HG03103 (cell line): ENCODE results near the gene CST7.
"Not testable (repeated sequence)": the region's sequence is repeated elsewhere in the genome, so short reads cannot be mapped to it uniquely, and the experiment has no call there.

ENCODE experiments used
- ATAC-seq: cut with Tn5 transposase; IDR thresholded peaks from one replicate; pipeline ENCODE4 v1.9.1; 2021; ENCODE audit warnings: low read depth; ENCODE audit not compliant: unreplicated experiment

The CST7 gene

DNA sequence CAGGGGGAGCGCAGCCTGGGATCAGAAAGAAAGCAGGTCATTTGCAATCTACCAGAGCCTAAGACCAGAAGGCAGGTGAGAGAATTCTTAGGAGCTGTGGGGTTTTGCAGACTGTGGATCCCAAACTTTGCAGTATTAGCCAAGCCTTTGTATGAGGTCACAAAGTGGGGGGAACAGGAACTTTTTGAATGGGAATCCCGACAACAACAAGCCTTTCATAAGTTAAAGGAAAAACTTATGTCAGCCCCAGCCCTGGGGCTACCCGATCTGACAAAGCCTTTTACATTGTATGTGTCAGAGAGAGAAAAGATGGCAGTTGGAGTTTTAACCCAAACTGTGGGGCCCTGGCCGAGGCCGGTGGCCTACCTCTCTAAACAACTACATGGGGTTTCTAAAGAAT is 19.8 kb upstream of the CST7 start:
- not testable (repeated sequence) for ATAC-seq

GRCh38 chr20:24929867-24930723 is 19.0 kb upstream of the CST7 start:
- not testable (repeated sequence) for ATAC-seq

DNA sequence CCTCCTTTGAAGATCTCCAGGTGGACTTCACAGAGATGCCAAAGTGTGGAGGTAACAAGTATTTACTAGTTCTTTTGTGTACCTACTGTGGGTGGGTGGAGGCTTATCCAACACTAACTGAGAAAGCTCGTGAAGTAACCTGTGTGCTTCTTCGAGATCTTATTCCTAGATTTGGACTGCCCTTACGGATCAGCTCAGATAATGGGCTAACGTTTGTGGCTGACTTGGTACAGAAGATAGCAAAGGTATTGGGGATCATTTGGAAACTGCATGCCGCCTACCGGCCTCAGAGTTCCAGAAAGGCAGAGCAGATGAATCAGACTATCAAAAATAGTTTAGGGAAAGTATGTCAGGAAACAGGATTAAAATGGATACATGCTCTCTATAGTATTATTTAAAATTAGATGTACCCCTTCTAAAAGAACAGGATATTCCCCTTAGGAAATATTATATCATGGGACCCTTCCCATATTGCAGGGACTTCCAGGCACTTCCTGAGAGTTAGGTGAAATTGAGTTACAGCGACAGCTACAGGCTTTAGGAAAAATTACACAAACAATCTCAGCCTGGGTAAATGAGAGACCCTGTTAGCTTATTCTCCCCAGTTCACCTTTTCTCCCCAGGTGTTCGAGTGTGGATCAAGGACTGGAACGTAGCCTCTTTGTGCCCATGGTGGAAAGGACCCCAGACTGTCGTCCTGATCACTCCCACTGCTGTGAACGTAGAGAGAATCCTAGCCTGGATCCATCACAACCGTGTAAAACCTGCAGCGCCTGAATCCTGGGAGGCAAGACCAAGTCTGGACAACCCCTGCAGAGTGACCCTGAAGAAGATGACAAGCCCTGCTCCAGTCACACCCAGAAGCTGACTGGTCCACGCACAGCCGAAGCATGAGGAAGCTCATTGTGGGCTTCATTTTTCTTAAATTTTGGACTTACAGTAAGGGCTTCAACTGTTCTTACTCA is 18.1 kb upstream of the CST7 start:
- ATAC-seq: not testable (repeated sequence)

DNA sequence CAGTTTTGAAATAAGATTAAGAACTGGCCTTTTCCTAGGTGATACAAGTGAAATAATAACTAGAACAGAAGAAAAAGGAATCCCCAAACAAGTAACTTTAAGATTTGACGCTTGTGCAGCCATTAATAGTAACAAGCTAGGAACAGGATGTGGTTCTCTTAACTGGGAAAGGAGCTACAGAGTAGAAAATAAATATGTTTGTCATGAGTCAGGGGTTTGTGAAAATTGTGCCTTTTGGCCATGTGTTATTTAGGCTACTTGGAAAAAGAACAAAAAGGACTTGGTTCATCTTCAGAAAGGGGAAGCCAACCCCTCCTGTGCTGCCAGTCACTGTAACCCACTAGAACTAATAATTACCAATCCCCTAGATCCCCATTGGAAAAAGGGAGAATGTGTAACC is 17.2 kb upstream of the CST7 start:
- ATAC-seq: not testable (repeated sequence)

DNA sequence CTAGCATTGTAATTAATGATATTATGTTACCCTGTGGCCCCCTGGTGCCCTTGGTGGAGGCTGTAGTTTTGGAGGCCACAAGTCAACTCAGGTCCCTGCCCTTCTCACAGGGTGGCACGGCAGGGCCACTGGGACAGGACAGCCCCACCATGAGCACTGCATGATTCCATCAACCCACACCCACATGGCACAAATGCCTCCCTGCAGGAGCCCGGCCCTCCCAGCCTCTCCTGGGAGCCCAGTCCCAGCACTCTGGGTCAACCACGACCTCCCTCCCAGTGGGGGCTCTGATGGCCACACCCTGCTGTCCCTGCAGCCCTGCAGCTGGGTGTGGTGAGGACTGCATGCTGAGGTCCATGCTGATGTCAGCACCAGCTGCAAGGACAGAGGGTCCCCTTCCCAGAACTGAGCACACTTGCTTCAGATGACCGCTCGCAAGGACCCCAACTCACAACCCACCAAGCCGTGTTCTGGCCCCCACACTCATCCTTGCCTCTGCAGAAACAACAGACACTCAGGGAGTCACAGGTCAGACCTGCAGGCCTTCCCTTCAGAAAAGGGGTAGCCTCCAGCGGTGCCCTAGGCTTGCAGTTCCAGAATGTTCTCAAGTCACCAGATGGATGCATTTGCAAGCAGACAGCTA is 15.7 kb upstream of the CST7 start:
- ATAC-seq: no peak

- no peak for ATAC-seq
Observed at GRCh38 chr20:24934101-24934661, 14.9 kb upstream of the CST7 start.

- no peak for ATAC-seq
Observed at GRCh38 chr20:24934716-24935115, 14.4 kb upstream of the CST7 start.

- no peak for ATAC-seq
Observed at GRCh38 chr20:24935140-24935539, 13.9 kb upstream of the CST7 start.

GRCh38 chr20:24935766-24936525 is 13.1 kb upstream of the CST7 start:
- no peak for ATAC-seq

DNA sequence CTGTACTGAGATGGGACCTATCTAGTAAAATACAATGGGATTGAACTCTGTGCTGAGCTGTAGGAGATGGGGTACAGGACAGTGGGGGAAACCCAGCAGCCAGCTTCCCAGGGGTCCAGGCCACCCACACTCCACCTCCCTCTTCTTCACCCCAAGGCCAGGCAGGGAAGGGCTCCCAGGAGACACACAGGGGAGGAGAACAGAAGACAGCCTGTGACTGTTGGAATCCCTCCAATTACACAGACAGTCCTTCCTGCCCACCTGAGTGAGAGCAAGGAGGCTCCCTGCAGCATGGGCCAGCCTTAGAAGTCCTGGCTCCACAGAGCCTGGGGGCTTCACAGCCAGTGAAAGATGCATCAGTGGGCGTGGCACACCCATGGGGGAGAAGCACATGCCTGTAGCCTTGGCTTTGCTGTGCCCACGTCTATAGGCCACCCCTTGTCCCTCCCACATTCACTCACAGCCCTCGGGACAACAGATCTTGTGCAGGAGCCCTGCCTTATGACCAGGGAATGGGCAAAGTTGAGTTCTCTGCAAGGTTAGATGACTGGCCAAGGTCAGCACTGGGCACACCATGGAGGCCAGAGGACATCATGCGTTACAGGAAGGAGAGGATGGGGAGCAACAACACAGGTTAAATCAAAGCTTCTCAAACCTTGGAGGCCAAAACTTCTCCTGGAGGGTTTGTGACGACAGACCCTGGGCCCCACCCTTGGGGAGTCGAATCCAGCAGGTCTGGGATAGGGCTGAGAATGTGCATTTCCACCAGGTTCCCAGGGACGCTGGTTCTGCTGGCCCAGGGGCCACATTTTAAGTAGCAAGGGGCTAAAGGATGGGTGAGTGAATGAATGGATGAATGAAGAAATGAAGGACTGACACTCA is 12.3 kb upstream of the CST7 start:
- ATAC-seq: no peak

DNA sequence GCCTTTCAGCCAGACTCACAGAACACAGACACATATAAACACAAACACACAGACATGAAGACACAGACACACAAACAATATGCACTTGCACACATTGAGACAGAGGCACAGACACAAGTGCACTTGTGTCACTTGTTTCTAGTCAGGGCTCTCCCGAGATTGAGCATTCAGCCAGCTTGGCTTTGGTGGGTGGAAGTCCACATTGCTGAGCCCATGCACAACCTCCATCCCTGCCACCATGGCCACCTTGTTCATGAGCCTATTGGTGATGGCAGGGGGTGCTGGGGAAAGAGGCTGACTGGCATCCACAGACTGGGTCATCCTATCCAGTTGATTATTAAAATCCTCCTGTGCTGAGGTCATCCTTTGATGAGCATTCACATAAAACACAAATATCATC is 11.5 kb upstream of the CST7 start:
- no peak for ATAC-seq

DNA sequence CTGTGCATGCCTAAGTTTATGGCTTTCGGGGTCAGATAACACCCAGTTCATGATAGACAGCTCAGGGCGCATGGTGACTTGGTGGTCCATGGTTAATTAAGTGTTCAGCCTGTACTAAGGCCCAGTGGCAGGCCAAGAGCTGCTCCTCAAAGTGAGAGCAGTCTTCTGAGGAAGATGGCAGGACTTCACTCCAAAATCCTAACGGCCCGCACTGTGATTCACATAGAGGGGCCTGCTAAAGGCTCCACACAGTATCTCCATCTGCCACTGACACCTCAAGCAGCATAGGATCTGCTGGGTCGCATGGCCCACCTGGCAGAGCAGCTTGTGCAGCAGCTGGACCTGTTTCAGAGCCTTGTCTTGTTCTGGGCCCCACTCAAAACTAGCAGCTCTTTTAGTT is 10.6 kb upstream of the CST7 start:
- ATAC-seq: no peak

DNA sequence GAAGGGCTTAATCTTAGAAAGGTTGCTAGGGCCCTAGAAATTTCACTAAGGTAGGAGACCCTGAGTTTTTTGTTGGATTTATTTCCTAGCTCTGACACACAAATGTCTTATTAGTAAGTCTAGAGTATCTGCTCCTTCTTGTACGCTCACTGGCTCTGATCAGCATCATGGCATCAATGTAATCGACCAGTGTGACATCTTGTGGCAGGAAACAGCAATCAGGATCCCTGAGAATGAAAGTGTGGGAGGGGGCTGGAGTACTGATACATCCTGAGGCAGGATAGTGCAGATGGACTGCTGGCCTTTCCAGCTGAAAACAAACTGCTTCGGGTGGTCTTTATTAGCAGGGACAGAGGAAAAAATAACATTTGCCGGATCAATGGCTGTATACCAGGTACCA is 10.0 kb upstream of the CST7 start:
- no peak for ATAC-seq

GRCh38 chr20:24942679-24943078 is 6.4 kb upstream of the CST7 start:
- ATAC-seq: no peak

DNA sequence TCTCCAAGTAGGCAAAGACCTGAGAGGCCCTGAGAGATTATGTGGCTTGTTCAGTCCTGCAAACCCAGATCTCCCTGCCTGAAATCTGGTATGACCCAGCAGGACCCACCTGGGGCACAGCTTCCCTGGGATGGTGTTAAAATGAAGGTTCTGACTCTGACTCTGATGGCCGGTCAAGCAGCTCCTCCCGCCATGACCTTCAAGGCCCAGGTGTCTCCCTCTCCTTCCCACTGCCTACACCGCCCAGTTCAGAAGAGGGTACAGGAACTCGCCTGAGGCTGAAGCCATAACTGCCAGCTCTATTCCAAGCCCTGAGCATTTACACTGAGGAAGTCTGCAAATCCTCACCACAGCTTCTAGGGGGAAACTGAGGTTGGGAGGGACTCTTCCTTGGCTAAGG is 5.9 kb upstream of the CST7 start:
- no peak for ATAC-seq

GRCh38 chr20:24943731-24944130 is 5.3 kb upstream of the CST7 start:
- ATAC-seq: no peak

DNA sequence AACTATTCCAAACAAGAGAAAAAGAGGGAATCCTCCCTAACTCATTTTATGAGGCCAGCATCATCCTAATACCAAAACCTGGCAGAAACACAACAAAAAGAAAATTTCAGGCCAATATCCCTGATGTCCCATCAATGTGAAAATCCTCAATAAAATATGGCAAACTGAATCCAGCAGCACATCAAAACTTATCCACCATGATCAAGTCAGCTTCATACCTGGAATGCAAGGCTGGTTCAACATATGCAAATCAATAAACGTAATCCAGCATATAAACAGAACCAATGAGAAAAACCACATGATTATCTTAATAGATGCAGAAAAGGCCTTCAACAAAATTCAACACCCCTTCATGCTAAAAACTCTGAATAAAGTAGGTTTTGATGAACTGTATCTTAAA is 2.7 kb upstream of the CST7 start:
- not testable (repeated sequence) for ATAC-seq

DNA sequence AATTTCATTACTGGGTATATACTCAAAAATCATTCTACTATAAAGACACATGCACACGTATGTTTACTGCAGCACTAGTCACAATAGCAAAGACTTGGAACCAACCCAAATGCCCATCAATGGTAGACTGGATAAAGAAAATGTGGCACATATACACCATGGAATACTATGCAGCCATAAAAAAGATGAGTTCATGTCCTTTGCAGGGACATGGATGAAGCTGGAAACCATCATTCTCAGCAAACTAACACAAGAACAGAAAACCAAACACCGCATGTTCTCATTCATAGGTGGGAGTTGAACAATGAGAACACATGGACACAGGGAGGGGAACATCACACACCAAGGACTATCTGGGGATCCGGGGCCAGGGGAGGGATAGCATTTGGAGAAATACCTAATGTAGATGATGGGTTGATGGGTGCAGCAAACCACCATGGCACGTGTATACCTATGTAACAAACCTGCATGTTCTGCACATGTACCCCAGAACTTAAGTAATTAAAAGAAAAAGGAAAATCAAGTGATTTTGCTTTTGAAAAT is 602 bp upstream of the CST7 start:
- ATAC-seq: not testable (repeated sequence)

DNA sequence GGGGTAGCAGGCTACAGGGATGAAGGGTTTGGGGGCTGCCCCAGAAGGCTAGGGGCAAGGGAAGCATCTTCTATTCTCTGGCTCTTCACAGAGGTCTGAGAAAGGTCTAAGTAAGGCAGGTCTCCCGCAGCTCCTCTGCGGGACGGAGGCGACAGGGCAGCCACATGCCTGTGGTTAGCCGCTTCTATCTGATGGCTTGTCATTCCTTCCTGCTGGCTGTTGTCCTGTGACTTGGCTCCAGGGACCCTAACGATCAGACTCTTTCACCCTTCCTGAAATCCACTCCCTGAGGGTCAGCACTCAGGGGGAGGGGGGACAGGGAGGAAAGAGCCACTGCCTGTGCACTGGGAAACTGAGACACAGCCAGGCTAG is 673 bp downstream of the CST7 start:
- no peak for ATAC-seq
